ENCODE data around the gene NR3C2.

The NR3C2 gene

GRCh38 chr4:148391056-148391455, 51.2 kb downstream of the NR3C2 start (continued):
- TF ChIP-seq ZNF8 (CRISPR knock-in tag; IDR thresholded peaks at IDR 0.05) (no peak), CSRNP3 (CRISPR knock-in tag; IDR thresholded peaks at IDR 0.05) (no peak), PPARA (CRISPR knock-in tag; IDR thresholded peaks at IDR 0.05; ENCODE audit: borderline replicate concordance) (no peak), TCF4 (CRISPR knock-in tag; IDR thresholded peaks at IDR 0.05; ENCODE audit: borderline replicate concordance) (no peak), ZNF565 (CRISPR knock-in tag; conservative IDR thresholded peaks at IDR 0.05; ENCODE audit: low read depth) (no peak), PATZ1 (CRISPR knock-in tag; IDR thresholded peaks at IDR 0.05; ENCODE audit: borderline replicate concordance) (no peak)

GRCh38 chr4:148390311-148390710, 51.9 kb downstream of the NR3C2 start:
- ATAC-seq = no peak
- TF ChIP-seq ARNTL (CRISPR knock-in tag; IDR thresholded peaks at IDR 0.05; ENCODE audit: borderline replicate concordance, low read depth) (no peak), ZNF70 (CRISPR knock-in tag; IDR thresholded peaks at IDR 0.05) (no peak), ZFP3 (CRISPR knock-in tag; IDR thresholded peaks at IDR 0.05) (no peak), ZC3H10 (CRISPR knock-in tag; IDR thresholded peaks at IDR 0.05) (no peak), GLIS3 (CRISPR knock-in tag; IDR thresholded peaks at IDR 0.05) (no peak), BACH2 (CRISPR knock-in tag; IDR thresholded peaks at IDR 0.05; ENCODE audit: borderline replicate concordance) (no peak), TCF4 (CRISPR knock-in tag; IDR thresholded peaks at IDR 0.05; ENCODE audit: borderline replicate concordance) (no peak), POU6F1 (CRISPR knock-in tag; IDR thresholded peaks at IDR 0.05; ENCODE audit: borderline replicate concordance, low read depth) (no peak), OSR1 (CRISPR knock-in tag; IDR thresholded peaks at IDR 0.05) (no peak), PATZ1 (CRISPR knock-in tag; IDR thresholded peaks at IDR 0.05; ENCODE audit: borderline replicate concordance) (no peak), RARB (CRISPR knock-in tag; IDR thresholded peaks at IDR 0.05) (no peak), SNAI2 (CRISPR knock-in tag; IDR thresholded peaks at IDR 0.05) (no peak), ESRRG (CRISPR knock-in tag; IDR thresholded peaks at IDR 0.05) (no peak), ZNF565 (CRISPR knock-in tag; conservative IDR thresholded peaks at IDR 0.05; ENCODE audit: low read depth) (no peak), CSDC2 (CRISPR knock-in tag; IDR thresholded peaks at IDR 0.05) (no peak), ISL1 (CRISPR knock-in tag; IDR thresholded peaks at IDR 0.05) (no peak), CREB5 (CRISPR knock-in tag; IDR thresholded peaks at IDR 0.05; ENCODE audit: low read depth) (no peak), ZNF8 (CRISPR knock-in tag; IDR thresholded peaks at IDR 0.05) (no peak), PPARA (CRISPR knock-in tag; IDR thresholded peaks at IDR 0.05; ENCODE audit: borderline replicate concordance) (no peak), TOX (CRISPR knock-in tag; IDR thresholded peaks at IDR 0.05; ENCODE audit: borderline replicate concordance) (no peak)

GRCh38 chr4:148380291-148380690, 61.9 kb downstream of the NR3C2 start:
- TF ChIP-seq ZNF8 (CRISPR knock-in tag; IDR thresholded peaks at IDR 0.05) (no peak), BACH2 (CRISPR knock-in tag; IDR thresholded peaks at IDR 0.05; ENCODE audit: borderline replicate concordance) (no peak), ZNF70 (CRISPR knock-in tag; IDR thresholded peaks at IDR 0.05) (no peak)
- no peak for ATAC-seq

GRCh38 chr4:148376151-148376550, 66.1 kb downstream of the NR3C2 start:
- ATAC-seq = no peak
- TF ChIP-seq TCF4 (CRISPR knock-in tag; IDR thresholded peaks at IDR 0.05; ENCODE audit: borderline replicate concordance) (no peak), OSR1 (CRISPR knock-in tag; IDR thresholded peaks at IDR 0.05) (no peak), BACH2 (CRISPR knock-in tag; IDR thresholded peaks at IDR 0.05; ENCODE audit: borderline replicate concordance) (no peak), POU6F1 (CRISPR knock-in tag; IDR thresholded peaks at IDR 0.05; ENCODE audit: borderline replicate concordance, low read depth) (no peak)
